Non-pigmented ciliary epithelial cell (primary cell): ENCODE results near the gene ISLR.

Experiments used
- DNase-seq: peaks from one replicate; pipeline ENCODE4 v3.0.0-alpha.2; 2010; ENCODE audit warnings: low read depth

ISLR gene

GRCh38 chr15:74194572-74195559 lies 21.4 kb downstream of the ISLR start:
- DNase-seq, result no peak

- peak; percentile 95 for DNase-seq
These were observed 22.7 kb downstream of the ISLR start for GRCh38 chr15:74196175-74196574.

- DNase-seq, result no peak
These were observed 23.9 kb downstream of the ISLR start for GRCh38 chr15:74197176-74197965.

DNA sequence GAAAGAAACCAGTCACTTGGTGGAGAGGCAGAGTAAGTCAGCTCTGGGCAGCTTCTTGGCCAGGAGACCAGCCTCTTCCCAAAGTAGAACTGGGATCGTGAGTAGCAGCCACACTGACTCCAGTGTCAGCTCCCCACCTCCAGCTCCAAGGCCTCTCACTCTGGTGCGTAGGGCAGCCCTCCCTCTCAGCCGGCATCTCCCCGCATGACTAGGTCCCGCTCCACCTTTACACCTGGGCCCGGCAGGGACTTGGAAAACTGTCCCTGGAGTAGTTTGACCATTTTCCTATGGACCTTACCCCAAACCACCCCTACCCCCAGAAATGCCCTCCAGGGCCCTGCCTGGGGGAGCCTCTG lies 25.8 kb downstream of the ISLR start:
- no peak for DNase-seq

GRCh38 chr15:74200412-74200815 lies 26.9 kb downstream of the ISLR start:
- no peak for DNase-seq

DNA sequence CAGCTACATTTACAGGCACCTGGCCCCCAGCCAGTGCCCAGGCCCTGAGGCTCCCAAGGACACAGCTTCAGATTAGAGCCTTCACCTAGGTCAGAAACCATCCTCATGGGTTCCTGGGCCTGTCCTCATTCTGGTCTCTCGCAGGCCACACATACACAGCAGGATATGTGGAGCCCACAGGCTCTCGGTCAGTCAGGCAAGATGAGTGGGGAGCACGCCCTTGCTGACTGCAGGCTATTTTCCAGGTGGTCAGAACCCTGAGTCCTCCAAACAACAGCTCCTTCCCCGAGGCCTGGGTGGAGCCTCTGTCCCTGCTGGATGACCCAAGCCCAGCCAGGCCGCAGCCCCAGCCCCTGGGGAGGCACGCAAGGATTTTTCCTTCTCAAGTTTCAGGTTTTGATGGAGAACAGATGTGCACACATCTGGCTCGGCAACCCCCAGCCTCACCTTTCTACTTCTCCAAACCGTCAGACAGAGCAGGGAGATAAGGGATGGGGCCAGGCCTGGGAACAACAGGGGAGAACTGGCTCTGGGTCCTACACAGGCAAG lies 27.4 kb downstream of the ISLR start:
- no peak for DNase-seq

DNA sequence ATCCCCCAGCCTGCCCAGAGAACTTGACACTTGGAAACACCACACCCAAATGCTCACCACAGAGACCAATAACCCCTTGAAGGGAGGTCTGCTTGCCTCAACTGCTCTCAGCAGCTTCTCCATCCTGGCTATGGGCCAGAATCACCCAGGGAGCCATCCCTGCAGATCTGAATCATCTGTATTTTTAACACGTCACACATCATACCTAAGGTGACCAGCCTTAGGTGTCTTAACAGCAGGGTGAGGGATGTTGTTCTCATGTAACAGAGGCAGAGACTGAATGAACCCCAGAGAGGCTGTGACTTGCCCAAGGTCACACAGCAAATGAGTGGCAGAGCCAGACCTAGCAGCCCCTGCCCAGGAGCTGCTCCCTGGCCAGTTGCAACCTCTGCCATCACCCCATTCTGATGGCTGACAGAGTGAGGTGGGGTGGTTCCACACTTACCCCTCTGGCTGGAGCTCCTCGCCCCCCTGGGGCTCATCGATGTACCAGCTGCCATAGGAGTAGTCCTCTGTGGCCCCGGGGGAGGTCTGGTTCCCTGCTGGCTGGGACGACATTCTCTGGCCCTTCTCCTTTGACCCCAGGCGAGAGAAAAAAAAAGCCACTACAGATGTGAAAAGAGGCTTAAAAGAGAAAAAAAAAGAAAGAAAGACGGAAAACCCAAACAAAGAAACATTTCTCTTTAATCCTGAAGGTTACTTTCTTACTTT lies 28.4 kb downstream of the ISLR start:
- no peak for DNase-seq

- no peak for DNase-seq
These were observed 29.2 kb downstream of the ISLR start, which contains the start of gene STRA6 for GRCh38 chr15:74202452-74203401. Gene STRA6 (minus strand): TSS chr15:74202787. CDS start chr15:74202267, 520 bp downstream.

DNA sequence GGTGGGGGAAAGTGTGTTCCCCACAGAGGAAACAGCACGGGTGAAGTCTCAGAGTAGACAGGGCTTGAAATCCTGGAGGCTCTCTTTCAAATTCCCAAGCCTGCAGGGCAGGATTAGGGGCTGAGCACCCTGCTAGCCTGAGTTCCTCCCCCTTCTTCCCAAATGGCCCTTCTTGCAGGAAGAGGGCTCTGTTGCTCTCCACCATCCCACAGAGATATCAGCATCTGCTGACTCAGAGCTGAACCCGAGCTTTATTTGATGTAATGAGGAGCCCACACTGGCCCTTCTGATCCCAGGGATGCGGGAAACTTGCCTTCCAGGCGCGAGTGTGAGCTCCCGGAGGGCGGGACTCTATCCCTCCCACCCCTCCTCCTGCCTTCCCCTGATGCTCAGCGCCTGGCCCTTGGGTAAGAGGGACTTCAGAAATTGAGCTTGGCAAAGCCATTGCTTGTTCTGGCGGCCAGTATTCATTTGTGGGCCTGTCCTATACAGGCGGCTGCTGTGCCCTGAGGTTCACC lies 30.5 kb downstream of the ISLR start:
- no peak for DNase-seq

- no peak for DNase-seq
These were observed 32.1 kb downstream of the ISLR start for GRCh38 chr15:74205582-74205947.

DNA sequence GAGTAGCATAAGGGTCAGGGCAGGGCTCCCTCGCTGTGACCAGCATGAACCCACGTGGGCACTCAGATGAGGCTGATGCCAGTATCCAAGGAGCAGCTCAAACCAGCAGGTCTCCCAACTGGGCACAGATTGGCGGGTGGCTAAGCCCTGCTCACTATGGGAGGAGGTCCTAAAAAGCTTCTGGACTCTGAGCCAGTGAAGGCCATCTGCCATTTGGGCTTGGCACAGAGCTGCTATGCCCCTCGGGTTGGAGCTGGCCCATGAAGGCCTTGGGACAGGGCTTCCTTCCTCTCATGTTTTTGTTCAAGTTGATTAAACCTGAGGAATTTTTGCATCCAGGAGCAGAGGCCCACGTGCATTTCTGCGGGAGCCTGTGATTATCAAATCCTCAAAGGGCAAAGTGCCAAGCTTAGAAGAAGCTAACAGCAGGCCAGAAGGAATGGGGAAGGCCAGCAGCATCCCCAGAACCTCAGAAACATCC lies 33.3 kb downstream of the ISLR start:
- DNase-seq, result no peak

DNA sequence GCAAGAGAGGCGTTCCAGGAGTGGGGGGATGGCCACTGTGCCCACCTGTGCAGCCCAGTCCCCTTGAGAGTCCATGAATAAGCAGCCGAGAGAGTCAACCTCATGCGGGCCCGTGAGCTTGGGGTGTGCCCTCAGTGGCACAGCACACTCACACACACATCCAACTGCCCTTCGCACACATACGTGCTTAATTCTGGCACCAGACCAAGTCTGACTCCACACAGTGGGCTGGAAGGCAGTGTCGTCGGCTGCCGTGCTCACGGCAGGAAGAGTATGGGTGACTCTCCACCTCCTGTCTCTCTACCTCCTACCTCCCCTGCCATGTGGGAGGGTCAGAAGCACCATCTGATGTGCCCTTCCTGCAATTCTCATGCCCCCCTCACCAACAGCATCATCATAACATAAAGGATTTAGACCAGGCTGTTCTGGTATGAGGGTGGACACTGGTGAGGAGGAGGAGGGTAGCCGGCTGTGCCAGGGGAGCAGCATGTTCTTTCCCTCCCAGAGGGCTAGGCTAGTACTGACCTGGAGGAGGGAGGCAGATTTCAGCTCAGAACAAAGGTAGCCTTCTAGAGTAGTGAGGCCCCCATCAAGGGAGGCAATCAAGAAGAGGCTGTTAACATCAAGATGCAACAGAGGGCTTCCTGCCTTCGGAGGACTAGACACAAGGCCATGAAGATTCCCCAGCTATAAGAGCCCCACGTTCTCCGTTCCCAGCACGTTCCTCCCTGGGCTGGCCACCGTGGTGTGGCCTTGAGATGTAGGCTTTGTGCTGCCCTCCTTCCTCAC lies 34.3 kb downstream of the ISLR start:
- no peak for DNase-seq

- no peak for DNase-seq
These were observed 35.0 kb downstream of the ISLR start for GRCh38 chr15:74208496-74208895.

GRCh38 chr15:74208901-74209559 lies 35.5 kb downstream of the ISLR start:
- no peak for DNase-seq

DNA sequence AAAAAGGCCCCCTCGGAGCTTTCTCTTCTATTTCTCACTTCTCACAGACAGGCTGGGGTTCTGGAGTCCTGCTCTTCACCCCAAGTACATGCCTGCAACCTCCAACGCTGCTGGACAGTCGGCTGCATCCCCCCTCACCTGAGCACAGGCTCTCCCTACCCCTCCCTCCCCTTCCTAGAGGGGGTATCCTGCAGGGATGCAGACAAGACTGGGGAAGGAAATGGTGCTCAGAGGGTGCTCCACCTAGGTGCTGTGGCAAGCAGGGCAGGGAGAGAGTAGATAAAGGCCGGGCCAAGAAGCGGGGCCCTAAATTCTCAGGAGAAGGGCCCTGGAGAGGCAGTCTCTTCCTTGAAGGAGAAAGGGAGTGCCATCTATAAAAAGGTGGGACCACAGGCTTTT lies 36.0 kb downstream of the ISLR start:
- DNase-seq, result no peak

- no peak for DNase-seq
These were observed 36.6 kb downstream of the ISLR start for GRCh38 chr15:74209997-74210671.

GRCh38 chr15:74210729-74211128 lies 37.2 kb downstream of the ISLR start:
- no peak for DNase-seq

- no peak for DNase-seq
These were observed 38.1 kb downstream of the ISLR start for GRCh38 chr15:74211656-74212055.

DNA sequence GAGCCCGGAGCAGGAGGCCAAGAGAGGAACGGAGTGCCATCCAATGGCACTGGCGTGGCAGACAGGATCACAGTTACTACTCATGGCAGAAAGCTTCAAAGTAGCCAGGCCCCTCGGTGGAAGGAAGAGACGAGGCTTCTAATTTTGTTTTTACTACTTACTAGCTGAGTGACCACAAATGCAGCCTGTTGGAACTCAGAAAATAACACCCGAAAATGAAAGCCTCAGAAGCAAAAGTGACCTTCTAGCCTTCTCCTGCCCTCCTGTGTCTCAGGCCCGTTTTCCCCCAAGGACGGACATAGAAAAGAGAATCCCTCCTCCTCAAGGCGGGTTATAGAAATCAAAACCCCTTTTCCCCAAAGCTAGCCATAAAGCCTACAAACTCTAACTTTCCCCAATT lies 39.0 kb downstream of the ISLR start:
- DNase-seq, result no peak
